Endodermal cell (in vitro differentiated cells): Measurements from ENCODE around the gene SKAP1. TPM values are rescaled to one million over a fixed set of nuclear protein-coding genes. Genes with fewer than 3 reads are reported as not detected.

Experiments
- DNase-seq: peaks from one replicate; pipeline ENCODE4 v3.0.0-alpha.2; 2017
- H3K27ac ChIP-seq: 2 replicates; pipeline ENCODE4 v1.5.1; 2013; ENCODE audit warnings: mild to moderate bottlenecking, low read depth, low read length, moderate library complexity
- H3K27me3 ChIP-seq: 2 replicates; pipeline ENCODE4 v1.6.1; 2013; ENCODE audit warnings: mild to moderate bottlenecking, low read length, moderate library complexity; ENCODE audit not compliant: insufficient read depth, control insufficient read depth, poor library complexity, severe bottlenecking
- H3K36me3 ChIP-seq: 2 replicates; pipeline ENCODE4 v1.7.0; 2013; ENCODE audit warnings: mild to moderate bottlenecking, low read length, moderate library complexity; ENCODE audit not compliant: control insufficient read depth, insufficient read depth
- H3K4me1 ChIP-seq: one replicate; pipeline ENCODE4 v1.7.0; 2013; ENCODE audit warnings: low read length; ENCODE audit not compliant: control insufficient read depth, insufficient read depth
- H3K4me3 ChIP-seq: 2 replicates; pipeline ENCODE4 v1.5.1; 2013; ENCODE audit warnings: mild to moderate bottlenecking, low read length, moderate library complexity
- H3K9ac ChIP-seq: 2 replicates; pipeline ENCODE4 v1.6.1; 2013; ENCODE audit warnings: mild to moderate bottlenecking, low read length, moderate library complexity; ENCODE audit not compliant: poor library complexity, severe bottlenecking; ENCODE audit errors: extremely low read depth
- H3K9me3 ChIP-seq: 2 replicates; pipeline ENCODE4 v1.6.1; 2013; ENCODE audit warnings: mild to moderate bottlenecking, low read length, moderate library complexity; ENCODE audit not compliant: control insufficient read depth
- H3K27ac Mint-ChIP-seq: 2 replicates; pipeline ENCODE4 v1.8.0; 2020; ENCODE audit warnings: mixed read lengths
- H3K27me3 Mint-ChIP-seq: 2 replicates; pipeline ENCODE4 v1.8.0; 2021; ENCODE audit warnings: mild to moderate bottlenecking, mixed read lengths; ENCODE audit not compliant: insufficient read depth
- H3K36me3 Mint-ChIP-seq: 2 replicates; pipeline ENCODE4 v1.8.0; 2020; ENCODE audit warnings: low read depth, mixed read lengths
- H3K4me1 Mint-ChIP-seq: 2 replicates; pipeline ENCODE4 v1.8.0; 2020; ENCODE audit warnings: mixed read lengths
- H3K4me3 Mint-ChIP-seq: 2 replicates; pipeline ENCODE4 v1.8.0; 2020; ENCODE audit warnings: mild to moderate bottlenecking, moderate library complexity, mixed read lengths
- H3K9me3 Mint-ChIP-seq: 2 replicates; pipeline ENCODE4 v1.8.0; 2020; ENCODE audit warnings: mild to moderate bottlenecking, mixed read lengths
- CTCF ChIP-seq: fragments of 200-600 bp; sonication (generic); conservative IDR thresholded peaks from 2 replicates; pipeline ENCODE4 v1.5.0; 2021; ENCODE audit warnings: antibody characterized with exemption, mild to moderate bottlenecking
- WGBS, 2 experiments: methylation state at CpG; one replicate each; pipeline versions ENCODE4 v1.1.5 to v1.1.7; 2013; ENCODE audit warnings: missing lambda C conversion rate in 2 of 2, mixed read lengths in 1 of 2; ENCODE audit not compliant: insufficient coverage in 1 of 2, insufficient read length in 1 of 2; 5-methylcytosine and 5-hydroxymethylcytosine counted together
- total RNA-seq, 2 donors: library from RNA; stranded (reverse); fragmentation: NEBNext Ultra II Directional in 1 of 2; extraction: Animal tissue kit (Norgen Biotek cat#: 25700) in 1 of 2; gene quantifications; 2 replicates in 1 of 2; 3 replicates in 1 of 2; pipeline ENCODE4 v1.2.1, GENCODE V29; 2021

SKAP1 gene
- total RNA-seq, 2 donors from 2014 or later: 0.31 to 0.53 TPM

DNA sequence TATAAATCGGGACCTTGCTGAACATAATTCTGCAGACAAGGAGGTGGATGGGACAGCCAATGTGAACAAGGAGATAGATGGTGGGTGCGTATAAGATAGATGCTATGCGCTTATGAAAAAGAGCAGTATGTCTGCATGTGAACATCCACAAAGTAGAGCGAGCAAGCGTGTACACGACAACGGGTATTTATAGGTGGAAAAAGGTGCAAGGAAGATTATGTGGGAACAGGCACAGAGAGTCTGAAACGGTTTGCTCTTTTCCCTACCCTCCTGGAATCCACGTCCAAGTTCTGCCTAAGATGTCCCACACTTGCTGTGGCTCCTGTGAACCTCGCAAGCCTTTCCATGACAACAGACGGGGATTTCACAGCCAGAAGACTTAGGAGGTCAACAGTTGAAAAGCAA is 279.4 kb downstream of the SKAP1 start:
- WGBS, 2 experiments: 71 to 89% methylated on average over 8 to 11 of the region's 11 CpGs
- H3K4me1 ChIP-seq: no peaks in the 10 kb centered on the region
- H3K4me1 Mint-ChIP-seq: peaks cover 23% of the 10 kb centered on the region
- H3K27me3 Mint-ChIP-seq: peaks cover 3% of the 10 kb centered on the region
- DNase-seq: no peak
- H3K4me3 Mint-ChIP-seq: no peak overlapping the region
- TF ChIP-seq CTCF: no peak
- H3K4me3 ChIP-seq: no peak overlapping the region
- no peak overlapping the region for H3K27ac Mint-ChIP-seq
- no peaks in the 10 kb centered on the region for H3K9me3 Mint-ChIP-seq
- H3K36me3 ChIP-seq: no peaks in the 10 kb centered on the region
- no peaks in the 10 kb centered on the region for H3K27me3 ChIP-seq
- no peak overlapping the region for H3K27ac ChIP-seq
- no peaks in the 10 kb centered on the region for H3K36me3 Mint-ChIP-seq
- no peak overlapping the region for H3K9ac ChIP-seq
- no peaks in the 10 kb centered on the region for H3K9me3 ChIP-seq

- H3K27me3 ChIP-seq: no peaks in the 10 kb centered on the region
- no peaks in the 10 kb centered on the region for H3K36me3 Mint-ChIP-seq
- no peaks in the 10 kb centered on the region for H3K4me1 ChIP-seq
- peaks cover 2% of the 10 kb centered on the region for H3K27me3 Mint-ChIP-seq
- H3K9ac ChIP-seq: no peak overlapping the region
- no peaks in the 10 kb centered on the region for H3K36me3 ChIP-seq
- peaks cover 29% of the 10 kb centered on the region for H3K4me1 Mint-ChIP-seq
- H3K9me3 ChIP-seq: no peaks in the 10 kb centered on the region
- H3K27ac ChIP-seq: no peak overlapping the region
- H3K4me3 Mint-ChIP-seq: no peak overlapping the region
- WGBS, 2 experiments: 76 to 100% methylated on average over 2 to 3 of the region's 4 CpGs
- no peak overlapping the region for H3K4me3 ChIP-seq
- TF ChIP-seq CTCF: no peak
- DNase-seq: no peak
- H3K27ac Mint-ChIP-seq: no peak overlapping the region
- H3K9me3 Mint-ChIP-seq: no peaks in the 10 kb centered on the region
Measured at GRCh38 chr17:48149787-48150463, 280.1 kb downstream of the SKAP1 start.

DNA sequence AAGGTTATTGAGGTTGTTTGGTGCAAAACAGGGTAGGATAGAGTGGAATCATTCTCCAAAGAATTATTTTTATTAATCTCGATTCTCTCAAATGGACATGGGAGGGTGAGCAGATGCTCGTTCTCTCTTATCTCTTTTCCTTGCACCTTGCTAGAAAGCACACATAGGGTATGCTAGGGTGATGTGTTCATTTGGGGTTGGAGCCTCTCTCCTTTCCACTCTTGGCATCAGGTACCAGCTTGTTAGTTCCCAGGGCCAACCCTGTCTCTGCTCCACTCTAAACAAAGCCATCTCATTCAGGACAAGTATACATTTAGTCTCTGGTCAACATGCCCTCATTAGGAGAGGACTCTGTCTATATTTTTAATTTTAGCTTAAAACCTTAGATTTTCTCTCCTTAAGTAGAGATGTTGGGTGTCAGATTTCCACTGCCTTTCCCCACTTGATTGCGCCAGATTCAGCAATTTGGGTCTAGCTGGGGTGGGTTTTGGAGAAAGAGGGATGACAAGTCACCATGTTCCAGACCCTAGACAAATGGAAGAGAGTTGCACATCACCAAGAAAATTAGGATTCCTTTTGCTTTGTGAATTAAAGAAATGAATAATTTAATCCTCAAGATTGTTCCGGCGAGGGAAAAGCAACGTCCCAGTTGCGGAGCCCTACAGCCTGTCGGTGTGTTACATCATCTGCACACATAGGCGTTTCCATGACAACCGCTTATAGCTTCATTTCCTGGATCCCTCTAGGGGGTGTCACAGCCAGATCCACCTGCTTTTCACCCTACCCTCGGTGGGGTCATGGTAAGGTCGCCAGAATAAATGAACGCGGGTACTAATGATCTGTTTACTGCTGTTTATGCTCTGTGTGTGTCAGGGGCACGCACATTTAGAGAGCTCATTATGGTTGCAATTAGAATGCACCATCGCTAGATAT is 280.9 kb downstream of the SKAP1 start:
- H3K4me1 Mint-ChIP-seq: peaks cover 30% of the 10 kb centered on the region
- H3K27me3 Mint-ChIP-seq: peaks cover 2% of the 10 kb centered on the region
- H3K27me3 ChIP-seq: no peaks in the 10 kb centered on the region
- WGBS, 2 experiments: 55 to 59% methylated on average over 11 to 15 of the region's 16 CpGs
- H3K4me3 Mint-ChIP-seq: no peak overlapping the region
- H3K27ac Mint-ChIP-seq: no peak overlapping the region
- no peaks in the 10 kb centered on the region for H3K36me3 Mint-ChIP-seq
- TF ChIP-seq CTCF: no peak
- DNase-seq: peak; percentile 65
- H3K9me3 Mint-ChIP-seq: no peaks in the 10 kb centered on the region
- H3K9ac ChIP-seq: no peak overlapping the region
- H3K27ac ChIP-seq: no peak overlapping the region
- H3K4me1 ChIP-seq: no peaks in the 10 kb centered on the region
- H3K9me3 ChIP-seq: no peaks in the 10 kb centered on the region
- no peak overlapping the region for H3K4me3 ChIP-seq
- H3K36me3 ChIP-seq: no peaks in the 10 kb centered on the region
